ENCODE results near the gene SH3PXD2A. TPM values are rescaled to one million over a fixed set of nuclear protein-coding genes. Genes with fewer than 3 reads are reported as not detected.
"Not testable (repeated sequence)": the region's sequence is repeated elsewhere in the genome, so short reads cannot be mapped to it uniquely, and the experiment has no call there.

SH3PXD2A gene
- total RNA-seq, 1 donor from 2014 or later: 12.2 TPM

DNA sequence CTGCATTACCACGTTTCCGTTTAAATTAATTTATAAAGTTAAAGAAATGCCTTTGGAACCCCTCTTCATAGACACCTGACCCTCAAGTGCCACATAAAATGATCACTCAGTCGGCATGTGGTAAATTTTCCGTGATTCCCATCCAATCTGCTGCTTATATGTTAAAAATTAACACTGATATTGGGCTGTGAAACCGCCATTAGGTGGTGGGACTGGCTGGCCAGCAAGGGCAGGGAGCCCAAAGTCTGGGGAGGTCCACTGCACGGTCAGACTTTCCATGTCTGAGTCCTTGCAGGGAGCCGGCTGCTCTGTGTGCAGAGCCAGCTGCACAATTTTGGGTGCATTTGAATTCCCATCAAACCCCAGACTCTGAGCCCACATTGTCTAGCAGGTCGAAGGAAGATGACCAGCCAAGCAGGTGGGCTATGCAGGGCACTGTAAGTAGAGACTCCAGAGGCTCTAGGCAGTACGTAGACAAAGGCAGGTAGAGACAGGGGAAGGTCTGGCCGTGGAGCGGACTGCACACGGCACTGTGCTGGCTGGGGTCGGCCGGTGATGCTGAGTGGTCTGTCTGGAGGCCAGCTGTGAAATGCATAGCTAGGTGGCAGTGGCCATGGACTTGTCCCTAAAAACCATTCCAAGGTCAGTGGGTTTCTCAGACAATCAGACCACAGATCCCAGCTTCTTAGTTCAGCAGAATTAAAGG lies 122.9 kb downstream of the SH3PXD2A start:
- Histone ChIP-seq H3K4me3 (ENCODE audit: low read depth, low read length) (no peak overlapping the region), H3K27me3 (ENCODE audit: control insufficient read depth, insufficient read depth, low read length) (peaks cover 3% of the 10 kb centered on the region), H3K36me3 (ENCODE audit: control insufficient read depth, insufficient read depth, low read length) (no peaks in the 10 kb centered on the region)
- DNase-seq (ENCODE audit: low read depth): no peak
- no peak for TF ChIP-seq CTCF (IDR thresholded peaks at IDR 0.05; ENCODE audit: insufficient read depth, low read length, poor library complexity, severe bottlenecking)

GRCh38 chr10:103731609-103732270 lies 123.6 kb downstream of the SH3PXD2A start:
- no peak for TF ChIP-seq CTCF (IDR thresholded peaks at IDR 0.05; ENCODE audit: insufficient read depth, low read length, poor library complexity, severe bottlenecking)
- peaks cover 5% of the 10 kb centered on the region for H3K27me3 ChIP-seq (ENCODE audit: control insufficient read depth, insufficient read depth, low read length)
- no peak for DNase-seq (ENCODE audit: low read depth)
- no peaks in the 10 kb centered on the region for H3K36me3 ChIP-seq (ENCODE audit: control insufficient read depth, insufficient read depth, low read length)
- no peak overlapping the region for H3K4me3 ChIP-seq (ENCODE audit: low read depth, low read length)

DNA sequence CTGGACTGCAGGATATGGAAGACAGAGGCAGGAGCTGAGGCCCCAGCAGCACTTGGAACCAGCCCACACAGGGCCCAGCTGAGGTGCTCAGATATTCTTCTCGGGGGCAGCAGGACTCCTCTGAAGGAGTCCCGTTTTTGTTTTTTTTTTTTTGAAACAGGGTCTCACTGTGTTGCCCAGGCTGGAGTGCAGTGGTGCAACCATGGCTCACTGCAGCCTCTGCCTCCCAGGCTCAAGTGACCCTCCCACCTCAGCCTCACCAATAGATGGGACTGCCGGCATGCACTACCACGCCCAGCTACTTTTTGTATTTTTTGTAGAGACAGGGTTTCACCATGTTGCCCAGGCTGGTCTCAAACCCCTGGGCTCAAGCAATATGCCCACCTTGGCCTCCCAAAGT lies 124.3 kb downstream of the SH3PXD2A start:
- H3K27me3 ChIP-seq (ENCODE audit: control insufficient read depth, insufficient read depth, low read length); H3K4me3 ChIP-seq (ENCODE audit: low read depth, low read length); H3K36me3 ChIP-seq (ENCODE audit: control insufficient read depth, insufficient read depth, low read length); DNase-seq (ENCODE audit: low read depth): not testable (repeated sequence)

DNA sequence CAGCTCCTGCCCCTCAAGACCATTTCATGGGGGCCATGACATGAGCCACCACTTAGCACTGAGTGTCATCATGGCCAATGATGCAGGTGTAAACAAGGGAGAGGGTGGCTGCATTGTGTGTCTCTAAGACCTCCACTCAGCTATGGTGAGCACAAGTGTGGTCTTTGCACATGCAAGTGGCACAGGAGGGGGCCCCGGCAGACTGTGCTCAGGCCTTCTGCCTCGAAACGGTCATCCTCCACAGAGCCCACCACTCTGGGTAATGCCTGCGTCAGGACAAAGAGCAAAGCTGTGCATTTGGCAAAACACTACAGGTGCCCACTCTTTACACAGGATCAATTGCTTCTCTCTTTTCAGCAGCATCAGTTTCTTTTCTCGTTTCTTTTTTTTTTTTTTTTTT lies 125.5 kb downstream of the SH3PXD2A start:
- Histone ChIP-seq H3K36me3 (ENCODE audit: control insufficient read depth, insufficient read depth, low read length) (no peaks in the 10 kb centered on the region), H3K4me3 (ENCODE audit: low read depth, low read length) (no peak overlapping the region), H3K27me3 (ENCODE audit: control insufficient read depth, insufficient read depth, low read length) (peaks cover 5% of the 10 kb centered on the region)
- TF ChIP-seq CTCF (IDR thresholded peaks at IDR 0.05; ENCODE audit: insufficient read depth, low read length, poor library complexity, severe bottlenecking): no peak
- no peak for DNase-seq (ENCODE audit: low read depth)

DNA sequence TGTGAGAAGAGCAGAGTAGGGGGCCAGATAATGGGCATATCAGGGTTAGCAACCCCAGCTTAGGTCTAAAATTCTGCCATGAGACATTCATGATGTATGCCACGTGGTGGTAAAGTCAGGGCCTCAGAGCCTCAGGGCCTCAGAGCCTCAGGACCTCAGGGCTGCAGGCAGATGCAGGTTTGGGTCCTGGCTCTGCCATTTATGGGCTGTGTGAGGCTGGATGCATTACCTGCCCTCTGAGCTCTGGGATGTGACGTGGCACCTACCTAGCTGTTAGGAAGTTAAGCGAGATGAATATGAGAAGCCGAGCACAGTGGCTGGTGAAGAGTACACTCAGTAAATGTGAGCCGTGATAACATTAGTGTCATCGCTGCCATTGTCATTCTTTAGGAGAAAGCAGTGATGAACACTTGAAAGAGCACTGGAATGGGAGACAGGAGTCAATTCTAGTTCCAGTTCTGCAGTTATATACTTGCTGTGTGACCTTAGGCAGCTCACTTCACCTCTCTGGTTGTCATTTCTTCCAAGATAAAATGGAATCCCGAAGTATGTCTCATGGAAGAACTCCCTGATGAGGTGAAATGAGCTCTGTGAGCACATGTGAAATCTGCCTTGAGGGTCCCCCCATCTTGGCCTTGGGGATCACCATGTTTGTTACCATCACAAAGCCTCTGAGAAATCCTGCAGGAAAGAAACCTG lies 127.2 kb downstream of the SH3PXD2A start:
- peaks cover 5% of the 10 kb centered on the region for H3K27me3 ChIP-seq (ENCODE audit: control insufficient read depth, insufficient read depth, low read length)
- no peak for TF ChIP-seq CTCF (IDR thresholded peaks at IDR 0.05; ENCODE audit: insufficient read depth, low read length, poor library complexity, severe bottlenecking)
- no peak overlapping the region for H3K4me3 ChIP-seq (ENCODE audit: low read depth, low read length)
- H3K36me3 ChIP-seq (ENCODE audit: control insufficient read depth, insufficient read depth, low read length): no peaks in the 10 kb centered on the region
- no peak for DNase-seq (ENCODE audit: low read depth)

DNA sequence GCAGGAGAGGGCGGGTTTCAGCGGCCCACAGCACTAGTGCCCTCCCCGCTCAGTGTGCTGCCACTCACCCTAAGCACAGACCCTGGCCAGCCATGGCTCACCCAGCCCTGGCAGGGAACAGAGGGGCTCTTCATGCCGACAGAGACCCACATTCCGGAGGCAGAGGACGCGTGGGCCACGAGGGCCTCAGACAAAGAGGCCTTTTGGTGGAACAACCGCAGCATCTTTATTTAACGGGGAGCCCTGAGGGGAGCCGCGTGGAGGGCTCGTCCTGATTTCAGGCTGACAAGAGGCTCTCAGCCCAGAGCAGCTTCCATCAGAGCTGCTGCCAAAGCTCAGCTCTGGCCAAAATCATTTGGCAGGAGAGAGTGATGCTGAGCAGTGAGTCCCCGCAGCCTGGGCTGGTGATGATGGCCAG lies 127.8 kb downstream of the SH3PXD2A start:
- TF ChIP-seq CTCF (IDR thresholded peaks at IDR 0.05; ENCODE audit: insufficient read depth, low read length, poor library complexity, severe bottlenecking): no peak
- H3K27me3 ChIP-seq (ENCODE audit: control insufficient read depth, insufficient read depth, low read length): peaks cover 5% of the 10 kb centered on the region
- no peak for DNase-seq (ENCODE audit: low read depth)
- H3K36me3 ChIP-seq (ENCODE audit: control insufficient read depth, insufficient read depth, low read length): no peaks in the 10 kb centered on the region
- H3K4me3 ChIP-seq (ENCODE audit: low read depth, low read length): no peak overlapping the region
